ENCODE results near the gene MAP6.

DNA sequence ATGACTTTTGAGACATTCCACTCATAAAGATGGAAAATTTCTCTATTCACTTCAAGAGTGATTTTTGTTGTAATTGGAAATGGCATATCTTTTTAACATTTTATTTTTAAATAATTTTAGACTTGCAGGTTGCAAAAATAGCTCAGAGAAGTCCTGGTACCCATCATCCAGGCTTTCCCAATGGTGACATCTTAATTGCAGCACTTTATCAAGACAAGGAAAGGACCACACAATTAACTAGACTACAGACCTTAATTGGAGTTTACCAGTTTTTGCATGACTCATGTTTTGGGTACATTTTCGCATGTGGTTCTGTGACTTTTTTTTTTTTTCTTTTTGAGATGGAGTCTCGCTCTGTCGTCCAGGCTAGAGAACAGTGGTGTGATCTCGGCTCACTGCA lies 23.0 kb upstream of the MAP6 start:
- TF ChIP-seq GATA2 (IDR thresholded peaks at IDR 0.05; ENCODE audit: low read depth, low read length) = no peak
- no peak for TF ChIP-seq GATA3 (IDR thresholded peaks at IDR 0.05; ENCODE audit: low read depth, low read length)
